ENCODE results near the gene ZNF821.

ZNF821 gene

GRCh38 chr16:71848622-71849021 lies 35.4 kb downstream of the ZNF821 start:
- Histone ChIP-seq H3K4me3 (ENCODE audit: insufficient read length, low read depth) (no peak overlapping the region), H3K4me1 (ENCODE audit: insufficient read depth, insufficient read length) (peaks cover 2% of the 10 kb centered on the region), H3K9ac (ENCODE audit: insufficient read length, low read depth) (no peak overlapping the region), H3K36me3 (ENCODE audit: insufficient read depth, insufficient read length, low read length) (peaks cover 60% of the 10 kb centered on the region), H3K27me3 (ENCODE audit: insufficient read depth, insufficient read length) (no peaks in the 10 kb centered on the region), H3K9me3 (ENCODE audit: insufficient read depth, low read length) (no peaks in the 10 kb centered on the region)
- no peak for DNase-seq (ENCODE audit: low read depth, low spot score)
- TF ChIP-seq YY1 (IDR thresholded peaks at IDR 0.05; ENCODE audit: insufficient read depth, insufficient read length): no peak
- TF ChIP-seq SUZ12 (IDR thresholded peaks at IDR 0.05; ENCODE audit: extremely low read depth, insufficient read depth, insufficient read length): no peak
- no peak for TF ChIP-seq ZNF274 (IDR thresholded peaks at IDR 0.05; ENCODE audit: low read depth, low read length)

GRCh38 chr16:71847096-71847495 lies 36.9 kb downstream of the ZNF821 start:
- Histone ChIP-seq H3K4me3 (ENCODE audit: insufficient read length, low read depth) (peak overlapping the region; percentile 99), H3K27me3 (ENCODE audit: insufficient read depth, insufficient read length) (no peaks in the 10 kb centered on the region), H3K4me1 (ENCODE audit: insufficient read depth, insufficient read length) (peaks cover 2% of the 10 kb centered on the region), H3K9me3 (ENCODE audit: insufficient read depth, low read length) (no peaks in the 10 kb centered on the region), H3K9ac (ENCODE audit: insufficient read length, low read depth) (peak overlapping the region; percentile 99), H3K36me3 (ENCODE audit: insufficient read depth, insufficient read length, low read length) (peaks cover 45% of the 10 kb centered on the region)
- TF ChIP-seq ZNF274 (IDR thresholded peaks at IDR 0.05; ENCODE audit: low read depth, low read length): no peak
- TF ChIP-seq SUZ12 (IDR thresholded peaks at IDR 0.05; ENCODE audit: extremely low read depth, insufficient read depth, insufficient read length): no peak
- TF ChIP-seq YY1 (IDR thresholded peaks at IDR 0.05; ENCODE audit: insufficient read depth, insufficient read length): no peak
- DNase-seq (ENCODE audit: low read depth, low spot score): no peak

GRCh38 chr16:71846431-71846830 lies 37.6 kb downstream of the ZNF821 start:
- Histone ChIP-seq H3K4me3 (ENCODE audit: insufficient read length, low read depth) (peak overlapping the region; percentile 99), H3K4me1 (ENCODE audit: insufficient read depth, insufficient read length) (peaks cover 2% of the 10 kb centered on the region), H3K36me3 (ENCODE audit: insufficient read depth, insufficient read length, low read length) (peaks cover 39% of the 10 kb centered on the region), H3K9ac (ENCODE audit: insufficient read length, low read depth) (peak overlapping the region; percentile 99), H3K9me3 (ENCODE audit: insufficient read depth, low read length) (no peaks in the 10 kb centered on the region), H3K27me3 (ENCODE audit: insufficient read depth, insufficient read length) (no peaks in the 10 kb centered on the region)
- no peak for TF ChIP-seq SUZ12 (IDR thresholded peaks at IDR 0.05; ENCODE audit: extremely low read depth, insufficient read depth, insufficient read length)
- no peak for TF ChIP-seq YY1 (IDR thresholded peaks at IDR 0.05; ENCODE audit: insufficient read depth, insufficient read length)
- TF ChIP-seq ZNF274 (IDR thresholded peaks at IDR 0.05; ENCODE audit: low read depth, low read length): no peak
- DNase-seq (ENCODE audit: low read depth, low spot score): peak; percentile 23

GRCh38 chr16:71845639-71846430 lies 38.1 kb downstream of the ZNF821 start, which contains the start of gene ATXN1L:
ATXN1L (plus strand) TSS chr16:71845976; CDS start chr16:71849741, 3,765 bp downstream.
- H3K27me3 ChIP-seq (ENCODE audit: insufficient read depth, insufficient read length): no peaks in the 10 kb centered on the region
- no peak for TF ChIP-seq SUZ12 (IDR thresholded peaks at IDR 0.05; ENCODE audit: extremely low read depth, insufficient read depth, insufficient read length)
- TF ChIP-seq ZNF274 (IDR thresholded peaks at IDR 0.05; ENCODE audit: low read depth, low read length): no peak
- TF ChIP-seq YY1 (IDR thresholded peaks at IDR 0.05; ENCODE audit: insufficient read depth, insufficient read length): no peak
- no peaks in the 10 kb centered on the region for H3K9me3 ChIP-seq (ENCODE audit: insufficient read depth, low read length)
- DNase-seq (ENCODE audit: low read depth, low spot score): peak; percentile 75
- H3K4me3 ChIP-seq (ENCODE audit: insufficient read length, low read depth): peak within 1 kb of the TSS; percentile 99
- H3K9ac ChIP-seq (ENCODE audit: insufficient read length, low read depth): peak within 1 kb of the TSS; percentile 99
- H3K36me3 ChIP-seq (ENCODE audit: insufficient read depth, insufficient read length, low read length): peaks cover 33% of the 10 kb centered on the region
- peaks cover 2% of the 10 kb centered on the region for H3K4me1 ChIP-seq (ENCODE audit: insufficient read depth, insufficient read length)

GRCh38 chr16:71843572-71843971 lies 40.4 kb downstream of the ZNF821 start:
- peaks cover 10% of the 10 kb centered on the region for H3K36me3 ChIP-seq (ENCODE audit: insufficient read depth, insufficient read length, low read length)
- H3K9me3 ChIP-seq (ENCODE audit: insufficient read depth, low read length): no peaks in the 10 kb centered on the region
- no peak overlapping the region for H3K9ac ChIP-seq (ENCODE audit: insufficient read length, low read depth)
- no peak for TF ChIP-seq YY1 (IDR thresholded peaks at IDR 0.05; ENCODE audit: insufficient read depth, insufficient read length)
- TF ChIP-seq SUZ12 (IDR thresholded peaks at IDR 0.05; ENCODE audit: extremely low read depth, insufficient read depth, insufficient read length): no peak
- no peak for TF ChIP-seq ZNF274 (IDR thresholded peaks at IDR 0.05; ENCODE audit: low read depth, low read length)
- peaks cover 2% of the 10 kb centered on the region for H3K4me1 ChIP-seq (ENCODE audit: insufficient read depth, insufficient read length)
- DNase-seq (ENCODE audit: low read depth, low spot score): no peak
- H3K4me3 ChIP-seq (ENCODE audit: insufficient read length, low read depth): no peak overlapping the region
- no peaks in the 10 kb centered on the region for H3K27me3 ChIP-seq (ENCODE audit: insufficient read depth, insufficient read length)

- TF ChIP-seq ZNF274 (IDR thresholded peaks at IDR 0.05; ENCODE audit: low read depth, low read length) (no peak), SUZ12 (IDR thresholded peaks at IDR 0.05; ENCODE audit: extremely low read depth, insufficient read depth, insufficient read length) (no peak), YY1 (IDR thresholded peaks at IDR 0.05; ENCODE audit: insufficient read depth, insufficient read length) (no peak)
- H3K4me1 ChIP-seq (ENCODE audit: insufficient read depth, insufficient read length): no peaks in the 10 kb centered on the region
- H3K9me3 ChIP-seq (ENCODE audit: insufficient read depth, low read length): no peaks in the 10 kb centered on the region
- no peak overlapping the region for H3K9ac ChIP-seq (ENCODE audit: insufficient read length, low read depth)
- no peak for DNase-seq (ENCODE audit: low read depth, low spot score)
- H3K4me3 ChIP-seq (ENCODE audit: insufficient read length, low read depth): no peak overlapping the region
- H3K36me3 ChIP-seq (ENCODE audit: insufficient read depth, insufficient read length, low read length): no peaks in the 10 kb centered on the region
- no peaks in the 10 kb centered on the region for H3K27me3 ChIP-seq (ENCODE audit: insufficient read depth, insufficient read length)
Observed at GRCh38 chr16:71840052-71840451, 43.9 kb downstream of the ZNF821 start.

GRCh38 chr16:71837150-71837549 lies 46.8 kb downstream of the ZNF821 start:
- Histone ChIP-seq H3K9me3 (ENCODE audit: insufficient read depth, low read length) (no peaks in the 10 kb centered on the region), H3K27me3 (ENCODE audit: insufficient read depth, insufficient read length) (no peaks in the 10 kb centered on the region), H3K9ac (ENCODE audit: insufficient read length, low read depth) (no peak overlapping the region), H3K36me3 (ENCODE audit: insufficient read depth, insufficient read length, low read length) (no peaks in the 10 kb centered on the region), H3K4me1 (ENCODE audit: insufficient read depth, insufficient read length) (no peaks in the 10 kb centered on the region), H3K4me3 (ENCODE audit: insufficient read length, low read depth) (no peak overlapping the region)
- TF ChIP-seq YY1 (IDR thresholded peaks at IDR 0.05; ENCODE audit: insufficient read depth, insufficient read length) (no peak), ZNF274 (IDR thresholded peaks at IDR 0.05; ENCODE audit: low read depth, low read length) (no peak)
- DNase-seq (ENCODE audit: low read depth, low spot score): no peak

All from NT2/D1 (cell line).